ENCODE measurements around the gene SEC11C. TPM values are rescaled to one million over a fixed set of nuclear protein-coding genes. Genes with fewer than 3 reads are reported as not detected.
A peak's percentile ranks its signal among the peaks of the same experiment; 100 is the strongest.

Gene SEC11C
- 6.0 and 24.9 TPM in 2 replicates for total RNA-seq (2011; cell fraction: chromatin; rRNA removed; ENCODE audit: low replicate concordance)
- total RNA-seq (2011; cell fraction: nucleolus; rRNA removed): 9.1 and 9.2 TPM in 2 replicates
- 16.2 and 21.9 TPM in 2 replicates for total RNA-seq (2011; cell fraction: nucleoplasm; rRNA removed)
- total RNA-seq (2014; rRNA removed): 36.1 and 36.5 TPM in 2 replicates
- total RNA-seq (2014; rRNA removed; fragmentation: Illumina TruSeq; extraction: Trizol): 57.6 and 59.5 TPM in 2 replicates
- total RNA-seq (2015; rRNA removed; fragmentation: Illumina TruSeq; extraction: Trizol): 65.4 and 71.3 TPM in 2 replicates
- total RNA-seq (2021): 27.9 and 28.7 TPM in 2 replicates
- polyA plus RNA-seq (2011; rRNA removed): 16.7 and 32.8 TPM in 2 replicates
- polyA plus RNA-seq (2011; cell fraction: cytosol; rRNA removed): 12.6 and 25.0 TPM in 2 replicates
- 4.7 and 4.9 TPM in 2 replicates for polyA plus RNA-seq (2011; cell fraction: nucleus; rRNA removed)
- polyA plus RNA-seq (2012): 43.9 and 64.2 TPM in 2 replicates
- 30.8 and 39.4 TPM in 2 replicates for polyA plus RNA-seq (2014; fragmentation: Illumina TruSeq; extraction: Trizol)
- polyA plus RNA-seq (2014; fragmentation: Nextera tagmentation; extraction: Ambion mirVana): 10 to 100 TPM; 22.0 to 29.6 TPM
- 54.3 and 55.0 TPM in 2 replicates for polyA plus RNA-seq (2014; rRNA removed)
- 11.2 and 14.2 TPM in 2 replicates for polyA minus RNA-seq (2011; rRNA and poly(A)+ RNA removed)
- polyA minus RNA-seq (2011; cell fraction: cytosol; rRNA and poly(A)+ RNA removed): 6.6 and 7.0 TPM in 2 replicates
- 1.2 and 3.0 TPM in 2 replicates for polyA minus RNA-seq (2011; cell fraction: nucleus; rRNA and poly(A)+ RNA removed)
- percentile 57 among the genes with signal in this experiment for Bru-seq, nascent RNA
- BruChase-seq, experiment 1, labeled RNA remaining after a 2-hour chase: percentile 64 among the genes with signal in this experiment
- BruChase-seq, experiment 2, labeled RNA remaining after a 6-hour chase: percentile 65 among the genes with signal in this experiment
- long read RNA-seq, experiment 1, transcript SEC11C-204 (6 exons, 1,202 nt): major isoform, 44 of 74 reads
- long read RNA-seq, experiment 1, partial matches to known transcripts: 24 of 74 reads
- long read RNA-seq, experiment 1, other reads (novel, unspliced or antisense): 2 of 74 reads
- long read RNA-seq, experiment 2, transcript SEC11C-204 (6 exons, 1,202 nt): major isoform, 19 of 25 reads
- long read RNA-seq, experiment 2, partial matches to known transcripts: 1 of 25 reads
- long read RNA-seq, experiment 2, other reads (novel, unspliced or antisense): 2 of 25 reads
- long read RNA-seq, experiment 3, transcript SEC11C-204 (6 exons, 1,202 nt): major isoform, 24 of 31 reads
- long read RNA-seq, experiment 3, partial matches to known transcripts: 1 of 31 reads
- long read RNA-seq, experiment 3, other reads (novel, unspliced or antisense): 2 of 31 reads

GRCh38 chr18:59139615-59140301 is at the start of gene SEC11C:
SEC11C (plus strand) TSS chr18:59139884; CDS start chr18:59139949, 65 bp downstream.
- WGBS (ENCODE audit: insufficient coverage, low coverage, missing lambda C conversion rate): under 1% methylated on average over 36 of the region's 55 CpGs
- ChIA-PET POLR2A (interaction anchor here (0.7 kb wide), 1 partner anchor 130 kb away, joined by 3 read pairs; no protein-coding TSS in a partner anchor), CTCF (ENCODE audit: low intra/inter-chr PET ratio) (no interaction called here)
- no TSS peak for BruUV-seq (replicated peaks)
- in situ Hi-C loops (cut with MboI) (no loop called here), intact Hi-C loops (cut with micrococcal nuclease) (no loop called here)
- H3K79me2 ChIP-seq (ENCODE audit: control insufficient read depth, insufficient read depth, low read length): no peaks in the 10 kb centered on the region
- peak; percentile 98 for ATAC-seq
- H3K9ac ChIP-seq (ENCODE audit: insufficient read depth in 1 of 2, low read depth in 2 of 2, low read length in 2 of 2): peak within 1 kb of the TSS; percentile 90 to 92
- no peaks in the 10 kb centered on the region for H4K20me1 ChIP-seq (replicated peaks; ENCODE audit: control insufficient read depth, insufficient read depth, low read length)
- peaks cover 0 to 5% of the 10 kb centered on the region in 2 experiments; a peak in 2 of 5 replicates for H3K4me1 ChIP-seq (replicated peaks in 1 of 2; ENCODE audit: control insufficient read depth in 2 of 2, insufficient read depth in 2 of 2, low read length in 2 of 2)
- H3K36me3 ChIP-seq (ENCODE audit: control insufficient read depth, insufficient read depth, low read length): no peaks in the 10 kb centered on the region
- no peaks in the 10 kb centered on the region for H3K9me3 ChIP-seq (replicated peaks; ENCODE audit: control insufficient read depth, insufficient read depth, low read depth, low read length)
- peak within 1 kb of the TSS; percentile 94 for H3K27ac ChIP-seq (ENCODE audit: extremely low read depth, low read depth, low read length)
- no peak for FAIRE-seq
- H2AFZ ChIP-seq (ENCODE audit: low read depth, low read length): peak within 1 kb of the TSS; percentile 99
- H3K9me1 ChIP-seq (ENCODE audit: control insufficient read depth, insufficient read depth, low read length): no peaks in the 10 kb centered on the region
- peak; percentile 87 to 93 (median 88) for DNase-seq (ENCODE audit: extremely low read depth in 1 of 4, low spot score in 3 of 4)
- H3K4me3 ChIP-seq: peak within 1 kb of the TSS; percentile 81
- peak within 1 kb of the TSS; percentile 90 for H3K4me2 ChIP-seq (ENCODE audit: insufficient read depth, low read length)
- no peaks in the 10 kb centered on the region for H3K27me3 ChIP-seq (ENCODE audit: control insufficient read depth in 2 of 2, insufficient read depth in 2 of 2, low read length in 2 of 2)
- TF ChIP-seq MTA3 (IDR thresholded peaks at IDR 0.05; ENCODE audit: borderline replicate concordance) (0 out of 2 replicates have a peak, but pooled peaks have one; percentile 26), REST (IDR thresholded peaks at IDR 0.05; ENCODE audit: borderline replicate concordance) (peak; percentile 69), REST (CRISPR knock-in tag; IDR thresholded peaks at IDR 0.05; ENCODE audit: low read depth) (no peak), ATF7 (IDR thresholded peaks at IDR 0.05) (peak; percentile 54), CGGBP1 (CRISPR knock-in tag; IDR thresholded peaks at IDR 0.05) (no peak)
